GM19238 (cell line): Measurements from ENCODE around the gene ANTXR2.

Source experiments
- DNase-seq: peaks from one replicate; pipeline ENCODE4 v3.0.0; 2011; ENCODE audit warnings: low spot score; ENCODE audit not compliant: insufficient read length

ANTXR2 gene

DNA sequence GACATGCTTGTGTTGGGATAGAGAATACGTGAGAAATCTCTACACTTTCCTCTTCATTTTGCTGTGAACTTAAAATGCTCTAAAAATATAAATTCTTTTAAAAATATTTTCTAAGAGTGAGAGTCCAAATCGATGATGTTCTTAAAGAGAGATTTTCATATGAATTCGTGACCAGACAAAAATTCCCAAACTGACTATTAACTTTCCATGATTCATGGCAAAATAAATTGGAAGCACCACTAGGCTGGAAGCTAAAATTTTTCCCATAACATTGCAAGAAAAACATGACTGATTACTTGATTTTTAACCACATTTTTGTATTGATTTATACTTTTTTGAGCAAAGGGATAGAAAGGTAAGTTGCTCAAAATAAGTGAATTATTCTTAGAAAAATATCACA is 201.1 kb downstream of the ANTXR2 start:
- DNase-seq: no peak

GRCh38 chr4:79869597-79870237 is 203.3 kb downstream of the ANTXR2 start:
- DNase-seq: no peak

DNA sequence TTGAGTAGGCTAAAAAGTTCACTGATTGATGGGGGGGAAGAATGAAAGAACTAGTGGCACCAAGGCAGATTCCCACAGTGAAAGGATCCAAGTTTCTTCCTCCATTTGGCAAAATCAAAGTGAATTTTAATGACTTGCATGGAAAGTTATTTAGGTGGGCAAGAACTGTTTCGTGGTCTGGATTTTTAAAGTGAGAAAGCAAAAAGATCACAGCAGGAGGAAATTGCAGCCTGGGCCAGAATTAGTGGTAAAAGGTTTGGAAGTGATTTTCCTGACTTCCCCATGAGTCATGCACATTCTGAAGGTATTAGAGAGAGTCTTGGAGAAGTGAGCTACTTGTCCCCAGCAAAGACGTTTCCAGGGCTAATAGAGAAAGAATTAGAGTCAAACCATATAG is 207.8 kb downstream of the ANTXR2 start:
- DNase-seq: no peak

GRCh38 chr4:79864500-79865200 is 208.4 kb downstream of the ANTXR2 start:
- no peak for DNase-seq

DNA sequence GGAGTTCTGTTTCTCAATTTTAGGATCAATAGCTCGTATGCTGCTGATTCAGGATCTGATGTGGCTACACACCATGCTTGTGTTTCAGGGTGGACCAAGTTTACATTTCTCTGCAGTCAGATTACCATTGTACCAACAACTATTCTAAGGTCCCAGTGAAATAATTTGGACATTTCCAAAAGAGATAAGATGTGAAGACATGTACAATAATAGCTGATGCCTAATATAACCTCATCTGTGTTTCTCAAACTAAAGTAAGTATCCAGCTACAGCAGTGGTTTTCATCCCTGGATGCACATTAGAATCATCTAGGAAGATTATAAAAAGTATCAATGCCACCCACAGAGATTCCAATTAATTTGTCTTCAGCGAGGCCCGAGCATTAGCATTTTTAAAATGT is 209.7 kb downstream of the ANTXR2 start:
- no peak for DNase-seq

- DNase-seq: no peak
Measured at GRCh38 chr4:79862821-79863220, 210.2 kb downstream of the ANTXR2 start.

DNA sequence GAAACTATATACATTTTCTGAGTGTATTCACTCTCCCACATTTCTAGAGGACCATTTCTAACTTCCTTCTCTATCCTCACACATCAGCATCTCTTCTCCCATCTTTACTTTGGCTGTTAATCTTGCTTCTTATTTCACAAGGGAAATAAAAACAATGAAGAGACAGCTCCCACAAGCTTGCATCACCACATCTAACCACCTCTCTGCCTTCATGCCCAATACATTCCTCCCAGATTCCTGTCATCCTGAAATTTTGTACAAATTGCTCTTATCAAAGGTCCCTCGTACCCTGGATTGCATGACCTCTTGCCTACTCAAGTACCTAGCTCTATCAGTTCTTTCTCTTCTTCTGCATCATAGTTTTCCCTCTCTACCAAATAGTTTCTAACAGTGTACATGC is 215.2 kb downstream of the ANTXR2 start:
- DNase-seq: no peak

- DNase-seq: no peak
Measured at GRCh38 chr4:79856196-79856595, 216.8 kb downstream of the ANTXR2 start.

DNA sequence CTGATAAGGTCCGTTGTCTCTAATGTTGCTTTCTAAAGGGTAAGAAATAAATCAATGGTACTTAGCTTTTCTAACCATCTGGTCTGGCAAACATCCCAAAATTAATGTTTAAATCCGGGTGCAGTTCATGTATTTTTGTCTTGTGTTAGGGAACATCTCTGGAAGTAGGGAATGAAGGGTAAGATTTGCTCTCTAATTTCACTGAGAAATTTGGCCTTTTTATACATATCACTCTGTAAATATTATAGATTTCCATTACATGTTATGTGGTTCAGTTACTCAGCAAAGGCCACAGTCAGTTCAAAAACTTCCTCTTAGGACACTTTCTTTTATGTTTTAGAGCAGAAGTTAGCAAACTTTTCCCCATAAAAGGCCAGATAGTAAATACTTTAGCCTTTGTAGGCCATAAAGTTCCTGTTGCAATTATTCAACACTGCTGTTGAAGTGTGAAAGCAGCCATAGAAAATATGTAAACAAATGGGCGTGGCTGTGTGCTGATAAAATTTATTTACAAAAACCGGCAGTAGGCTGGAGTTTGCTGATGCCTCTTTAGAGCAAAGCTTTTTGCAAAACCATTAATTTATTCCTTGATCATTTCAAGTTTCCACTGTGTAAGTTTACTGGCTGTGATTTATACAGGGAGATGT is 218.1 kb downstream of the ANTXR2 start:
- no peak for DNase-seq

DNA sequence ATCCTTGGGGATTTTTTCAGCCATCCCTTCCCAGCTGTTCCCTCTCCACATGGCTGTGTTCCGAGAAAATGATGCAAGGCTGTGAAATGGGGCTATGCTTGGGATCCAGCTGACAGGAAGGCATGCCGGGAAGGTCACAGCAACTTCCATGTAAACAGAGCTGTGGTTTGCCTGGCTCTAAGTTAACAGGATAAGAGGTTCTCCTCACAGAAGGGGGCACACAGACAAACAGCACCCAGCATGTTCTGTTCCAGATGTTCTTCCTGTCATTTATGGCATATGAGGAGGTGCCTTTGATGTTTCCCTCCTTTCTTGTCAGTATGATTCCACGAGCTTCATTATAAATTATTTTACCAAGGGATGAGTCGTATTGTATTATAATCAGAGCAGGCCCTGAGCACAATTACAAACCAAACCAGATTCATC is 220.7 kb downstream of the ANTXR2 start:
- no peak for DNase-seq

GRCh38 chr4:79851625-79852304 is 221.3 kb downstream of the ANTXR2 start:
- DNase-seq: no peak
